Mucosa of descending colon (tissue), 3 donors: Measurements from ENCODE around the gene CNKSR1. TPM values are rescaled to one million over a fixed set of nuclear protein-coding genes. Genes with fewer than 3 reads are reported as not detected.
A peak's percentile ranks its signal among the peaks of the same experiment; 100 is the strongest.

Experiments
- ATAC-seq: fragments of 200-7000 bp; cut with Tn5 transposase; one replicate; pipeline ENCODE4 v1.9.1; 2020; ENCODE audit warnings: mild to moderate bottlenecking, moderate library complexity
- DNase-seq, 3 donors: peaks; one replicate each; pipeline ENCODE4 v3.0.0-alpha.2; 2020
- H3K36me3 ChIP-seq: fragments of 200-600 bp; one replicate; pipeline ENCODE4 v1.8.0; 2021; ENCODE audit warnings: low read depth, mild to moderate bottlenecking
- H3K4me1 ChIP-seq: fragments of 200-600 bp; one replicate; pipeline ENCODE4 v1.8.0; 2021; ENCODE audit warnings: low read depth, mild to moderate bottlenecking
- H3K4me3 ChIP-seq: fragments of 200-600 bp; one replicate; pipeline ENCODE4 v1.8.0; 2021; ENCODE audit warnings: mild to moderate bottlenecking
- H3K9me3 ChIP-seq: fragments of 200-600 bp; one replicate; pipeline ENCODE4 v1.8.0; 2021; ENCODE audit warnings: mild to moderate bottlenecking
- CTCF ChIP-seq: fragments of 200-600 bp; IDR thresholded peaks from one replicate; pipeline ENCODE4 v1.8.0; 2022; ENCODE audit warnings: antibody characterized with exemption, mild to moderate bottlenecking
- intact Hi-C, 2 donors: fragments of 100-400 bp; cut with DNase I in 1 of 2; cut with micrococcal nuclease in 1 of 2; formaldehyde crosslinking; loops; one replicate each; pipeline versions ENCODE4 v1.11.0 to v1.11.1; 2022; cut with DNase I, micrococcal nuclease
- total RNA-seq, 3 donors: library from RNA; stranded (reverse); fragmentation: NEBNext Ultra II Directional in 2 of 3; extraction: Animal tissue kit (Norgen Biotek cat#: 25700) in 2 of 3; gene quantifications; one replicate each; pipeline versions ENCODE4 v1.2.1 to v1.2.4, GENCODE V29; 2021 to 2023
- donor health status: DM: no; HTN: no; CAD: no; lungs with moderate emphysema.
- donor health status: DM: no; HTN: no; CAD: no.
- donor health status: DM: no; HTN: yes; CAD: no.

Gene CNKSR1
- total RNA-seq, 3 donors from 2014 or later: 19.6 to 65.7 (median 38.6) TPM

GRCh38 chr1:26158271-26158907 lies 18.9 kb upstream of the CNKSR1 start:
- no peak for DNase-seq
- no peak overlapping the region for H3K4me3 ChIP-seq

DNA sequence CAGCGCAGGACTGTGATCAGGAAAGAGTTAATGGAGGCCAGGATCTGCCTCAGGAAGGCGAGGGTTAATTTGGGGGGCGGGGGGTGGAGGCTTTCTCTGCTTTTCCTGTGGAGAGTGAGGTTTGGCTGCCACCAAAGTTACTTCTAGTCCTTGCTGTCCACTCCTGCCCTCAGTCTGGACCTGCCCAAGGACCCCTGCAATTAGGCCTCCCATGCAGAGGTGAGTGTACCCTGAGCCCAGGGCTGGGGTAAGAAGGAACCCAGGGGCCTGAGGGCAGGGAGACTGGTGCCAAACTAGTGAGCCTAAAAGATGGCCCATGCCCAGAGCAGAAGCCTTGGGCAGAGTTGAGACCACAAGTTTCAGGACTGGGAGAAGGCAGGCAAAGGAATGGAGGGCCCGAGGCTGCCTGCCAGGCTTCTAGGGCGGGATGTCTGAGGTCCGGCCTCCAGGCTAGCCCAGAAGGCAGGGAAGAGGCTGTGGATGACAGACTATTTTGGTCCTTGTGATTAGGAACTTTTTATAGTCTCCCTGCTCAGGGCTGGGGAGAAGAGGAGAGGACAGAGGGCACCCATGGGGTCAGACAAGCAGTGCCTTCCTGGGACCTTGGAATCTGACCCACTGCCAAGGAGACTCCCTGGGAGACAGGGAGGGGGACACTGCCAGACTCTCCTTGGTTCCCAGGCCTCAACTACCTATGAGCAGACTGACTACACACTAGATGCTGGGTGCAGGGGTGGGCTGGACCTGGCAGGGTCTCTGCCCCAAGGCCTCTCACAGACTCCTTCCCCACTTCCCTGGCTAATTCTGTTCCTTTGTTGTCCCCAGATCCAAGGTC lies 18.2 kb upstream of the CNKSR1 start, which contains the start of gene FAM110D:
Gene FAM110D, plus strand, starts transcription at position 172 of the 835 bp plus-strand sequence. CDS start 2,213 bp downstream, outside the sequence.
- no peak for TF ChIP-seq CTCF
- Histone ChIP-seq H3K4me3 (no peak within 1 kb of the TSS), H3K4me1 (peaks cover 12% of the 10 kb centered on the region), H3K9me3 (no peaks in the 10 kb centered on the region), H3K36me3 (no peaks in the 10 kb centered on the region)
- intact Hi-C loops: no loop called here
- DNase-seq: no peak
- ATAC-seq: no peak

More at GRCh38 chr1:26158271-26158907, 18.9 kb upstream of the CNKSR1 start:
- Histone ChIP-seq H3K9me3 (no peaks in the 10 kb centered on the region), H3K36me3 (no peaks in the 10 kb centered on the region), H3K4me1 (peaks cover 12% of the 10 kb centered on the region)
- intact Hi-C loops: no loop called here
- no peak for ATAC-seq
- no peak for TF ChIP-seq CTCF

- Histone ChIP-seq H3K4me1 (peaks cover 12% of the 10 kb centered on the region), H3K4me3 (no peak overlapping the region), H3K36me3 (no peaks in the 10 kb centered on the region), H3K9me3 (no peaks in the 10 kb centered on the region)
- TF ChIP-seq CTCF: no peak
- no peak for DNase-seq
- intact Hi-C loops: no loop called here
- ATAC-seq: no peak
These were observed 17.6 kb upstream of the CNKSR1 start for GRCh38 chr1:26159743-26160039.

DNA sequence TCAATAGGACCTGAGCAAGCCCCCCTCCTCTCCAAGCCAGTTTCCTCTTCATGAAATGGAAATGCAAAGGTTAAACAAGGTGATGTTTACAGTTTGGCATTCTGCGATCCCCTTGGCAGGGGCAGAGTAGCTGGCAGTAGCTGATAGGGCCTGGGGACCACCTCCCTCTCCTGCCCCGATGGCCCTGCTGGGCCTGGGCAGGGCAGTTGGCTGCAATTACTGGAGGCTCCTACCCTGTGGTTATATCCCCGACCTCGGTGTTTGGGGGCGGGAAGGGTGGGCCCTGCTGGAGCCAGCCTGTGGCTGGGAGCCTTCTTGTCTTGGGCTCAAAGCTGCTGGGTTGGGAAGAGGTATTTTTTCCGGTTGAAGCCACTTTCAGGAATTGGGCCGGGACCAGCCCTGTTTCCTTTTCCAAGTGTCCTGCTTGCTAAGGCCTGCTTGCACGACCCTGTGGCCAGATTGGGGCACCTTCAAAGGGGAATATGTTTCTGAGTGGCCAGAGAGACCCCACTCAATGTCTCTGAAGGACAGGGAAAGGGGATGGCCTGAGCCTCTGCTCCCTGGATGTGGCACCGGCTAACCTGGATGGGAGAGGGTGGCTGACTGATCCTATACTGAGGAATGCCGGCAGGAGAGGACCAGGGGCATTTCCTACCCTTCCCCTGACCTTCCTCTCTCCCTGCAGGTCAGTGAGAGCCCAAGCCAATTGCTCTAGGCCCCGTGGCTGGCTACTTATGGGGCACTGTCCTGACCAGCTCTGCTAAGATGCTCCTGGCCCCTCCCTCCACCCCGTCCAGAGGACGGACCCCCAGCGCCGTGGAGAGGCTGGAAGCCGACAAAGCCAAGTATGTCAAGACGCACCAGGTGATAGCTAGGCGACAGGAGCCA lies 16.5 kb upstream of the CNKSR1 start:
- Histone ChIP-seq H3K36me3 (no peaks in the 10 kb centered on the region), H3K4me3 (no peak overlapping the region), H3K9me3 (no peaks in the 10 kb centered on the region), H3K4me1 (peaks cover 12% of the 10 kb centered on the region)
- DNase-seq (no peak), ATAC-seq (no peak)
- intact Hi-C loops: no loop called here
- TF ChIP-seq CTCF: no peak

GRCh38 chr1:26161415-26162219 lies 15.7 kb upstream of the CNKSR1 start:
- Histone ChIP-seq H3K9me3 (no peaks in the 10 kb centered on the region), H3K4me3 (no peak overlapping the region), H3K4me1 (peaks cover 12% of the 10 kb centered on the region), H3K36me3 (no peaks in the 10 kb centered on the region)
- ATAC-seq: peak; percentile 69
- TF ChIP-seq CTCF: peak; percentile 13
- peak in 2 of 3 donors; percentile 43 to 71 for DNase-seq
- intact Hi-C loops: no loop called here
